ENCODE measurements around the gene CRACR2A. TPM values are rescaled to one million over a fixed set of nuclear protein-coding genes. Genes with fewer than 3 reads are reported as not detected.
A peak's percentile ranks its signal among the peaks of the same experiment; 100 is the strongest.

The CRACR2A gene
- total RNA-seq, 2 donors from 2014 or later, result 52.8 to 54.8 TPM

DNA sequence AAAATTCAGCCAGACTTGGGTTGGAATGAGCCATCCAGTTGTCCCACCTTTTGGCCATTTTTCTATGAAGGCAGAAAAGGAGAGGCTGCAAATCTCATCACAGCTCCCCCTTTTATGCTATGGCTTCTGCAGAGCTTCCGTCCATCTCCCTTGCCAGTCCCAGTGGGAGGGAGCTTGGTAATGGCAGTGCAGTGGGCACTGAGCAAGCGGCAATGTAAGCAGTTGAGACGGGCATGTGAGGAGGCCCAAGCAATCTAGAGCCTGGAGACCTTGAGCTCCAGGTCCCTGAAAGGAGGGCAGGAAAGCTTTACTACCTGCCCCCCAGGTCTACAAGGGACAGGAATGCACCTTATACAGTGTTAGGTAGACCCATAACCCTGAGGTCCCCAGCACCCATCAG is 73.1 kb downstream of the CRACR2A start:
- H3K36me3 Mint-ChIP-seq (ENCODE audit: low read depth), result peaks cover 17% of the 10 kb centered on the region
- H3K27ac Mint-ChIP-seq, result no peak overlapping the region
- H3K4me3 Mint-ChIP-seq, result no peak overlapping the region
- DNase-seq, result no peak
- ATAC-seq, result no peak
- H3K4me1 Mint-ChIP-seq, result peaks cover 15% of the 10 kb centered on the region
- H3K9me3 ChIP-seq (ENCODE audit: control insufficient read depth, low read length, poor library complexity, severe bottlenecking), result no peaks in the 10 kb centered on the region
- H3K27me3 Mint-ChIP-seq, result no peaks in the 10 kb centered on the region

GRCh38 chr12:3677609-3678008 is 75.3 kb downstream of the CRACR2A start:
- no peak for ATAC-seq
- H3K9me3 ChIP-seq (ENCODE audit: control insufficient read depth, low read length, poor library complexity, severe bottlenecking), result no peaks in the 10 kb centered on the region
- H3K4me3 Mint-ChIP-seq, result peak overlapping the region; percentile 31
- peak overlapping the region; percentile 83 for H3K27ac Mint-ChIP-seq
- no peaks in the 10 kb centered on the region for H3K27me3 Mint-ChIP-seq
- no peak for DNase-seq
- H3K36me3 Mint-ChIP-seq (ENCODE audit: low read depth), result peaks cover 18% of the 10 kb centered on the region
- H3K4me1 Mint-ChIP-seq, result peaks cover 15% of the 10 kb centered on the region

- Mint-ChIP-seq H3K27ac (peak overlapping the region; percentile 45), H3K27me3 (no peaks in the 10 kb centered on the region), H3K36me3 (ENCODE audit: low read depth) (peaks cover 15% of the 10 kb centered on the region), H3K4me1 (peaks cover 9% of the 10 kb centered on the region), H3K4me3 (no peak overlapping the region)
- DNase-seq (no peak), ATAC-seq (no peak)
- no peaks in the 10 kb centered on the region for H3K9me3 ChIP-seq (ENCODE audit: control insufficient read depth, low read length, poor library complexity, severe bottlenecking)
Measured at GRCh38 chr12:3673981-3674708, 78.8 kb downstream of the CRACR2A start.

DNA sequence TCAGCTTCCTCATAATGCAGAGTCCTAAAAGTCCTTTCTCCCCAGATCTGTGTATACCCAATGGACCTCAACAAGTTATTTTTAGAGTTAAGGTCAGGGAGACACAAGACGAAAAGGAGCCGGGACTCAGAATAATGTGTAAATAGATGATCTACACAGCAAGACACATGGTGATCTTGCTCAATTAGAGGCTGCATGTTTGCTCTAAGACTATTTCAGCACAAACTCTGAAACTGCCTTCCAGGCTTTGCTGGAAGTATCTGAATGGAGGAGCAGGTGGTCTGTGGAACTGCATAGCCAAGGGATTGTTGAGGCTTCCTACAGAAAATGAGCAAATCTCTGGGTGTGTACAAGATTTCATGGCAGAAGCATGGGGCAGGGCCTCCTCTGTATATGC is 80.8 kb downstream of the CRACR2A start:
- no peaks in the 10 kb centered on the region for H3K9me3 ChIP-seq (ENCODE audit: control insufficient read depth, low read length, poor library complexity, severe bottlenecking)
- Mint-ChIP-seq H3K4me1 (peaks cover 6% of the 10 kb centered on the region), H3K27ac (no peak overlapping the region), H3K36me3 (ENCODE audit: low read depth) (peaks cover 8% of the 10 kb centered on the region), H3K4me3 (no peak overlapping the region), H3K27me3 (no peaks in the 10 kb centered on the region)
- no peak for ATAC-seq
- no peak for DNase-seq

DNA sequence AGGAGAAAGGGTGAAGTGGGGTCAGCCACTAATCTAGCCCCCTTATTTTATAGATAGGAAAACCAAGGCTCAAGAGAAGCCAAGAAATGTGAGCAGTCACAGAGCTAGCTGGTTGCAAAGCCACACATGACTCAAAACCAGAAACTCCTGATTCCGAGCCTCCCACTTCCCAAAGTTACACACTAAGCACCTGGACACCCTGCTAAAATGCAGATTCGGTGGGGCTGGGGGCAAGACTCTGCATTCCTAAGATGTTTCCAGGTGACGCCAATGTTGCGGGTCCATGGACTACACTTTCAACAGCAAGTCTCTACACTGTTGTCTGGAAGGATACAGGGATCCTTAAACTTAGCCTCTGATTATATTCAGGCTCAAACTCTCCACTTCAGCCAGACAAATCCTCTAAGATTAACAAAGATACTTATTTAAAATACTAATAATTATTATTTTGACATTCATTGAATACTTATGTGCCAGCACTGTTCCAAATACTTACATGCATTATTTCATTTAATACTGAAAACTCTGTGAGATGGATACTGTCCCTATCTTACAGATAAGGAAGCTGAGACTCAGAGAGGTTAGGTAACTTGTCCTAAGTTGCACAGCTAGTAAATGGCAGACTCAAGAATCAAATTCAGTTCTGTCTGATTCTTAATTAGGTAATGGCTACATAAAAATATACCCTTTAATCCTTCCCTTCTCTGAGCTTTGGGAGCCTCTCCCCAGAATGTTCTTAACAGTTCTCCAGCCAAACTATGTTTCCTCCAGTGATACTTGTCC is 81.4 kb downstream of the CRACR2A start:
- Mint-ChIP-seq H3K4me1 (peaks cover 8% of the 10 kb centered on the region), H3K4me3 (no peak overlapping the region), H3K27ac (no peak overlapping the region), H3K36me3 (ENCODE audit: low read depth) (peaks cover 8% of the 10 kb centered on the region), H3K27me3 (no peaks in the 10 kb centered on the region)
- no peak for DNase-seq
- ATAC-seq, result no peak
- H3K9me3 ChIP-seq (ENCODE audit: control insufficient read depth, low read length, poor library complexity, severe bottlenecking), result no peaks in the 10 kb centered on the region

- no peak for ATAC-seq
Measured at GRCh38 chr12:3670083-3670620, 82.8 kb downstream of the CRACR2A start.

GRCh38 chr12:3669594-3669993 is 83.3 kb downstream of the CRACR2A start:
- Mint-ChIP-seq H3K27me3 (no peaks in the 10 kb centered on the region), H3K4me1 (peaks cover 7% of the 10 kb centered on the region), H3K36me3 (ENCODE audit: low read depth) (peaks cover 7% of the 10 kb centered on the region), H3K4me3 (no peak overlapping the region), H3K27ac (no peak overlapping the region)
- no peaks in the 10 kb centered on the region for H3K9me3 ChIP-seq (ENCODE audit: control insufficient read depth, low read length, poor library complexity, severe bottlenecking)
- DNase-seq, result no peak
- no peak for ATAC-seq

More at GRCh38 chr12:3670083-3670620, 82.8 kb downstream of the CRACR2A start:
- peaks cover 7% of the 10 kb centered on the region for H3K36me3 Mint-ChIP-seq (ENCODE audit: low read depth)
- no peaks in the 10 kb centered on the region for H3K27me3 Mint-ChIP-seq
- DNase-seq, result no peak
- H3K4me1 Mint-ChIP-seq, result peaks cover 7% of the 10 kb centered on the region
- no peak overlapping the region for H3K4me3 Mint-ChIP-seq
- H3K9me3 ChIP-seq (ENCODE audit: control insufficient read depth, low read length, poor library complexity, severe bottlenecking), result no peaks in the 10 kb centered on the region
- H3K27ac Mint-ChIP-seq, result no peak overlapping the region

DNA sequence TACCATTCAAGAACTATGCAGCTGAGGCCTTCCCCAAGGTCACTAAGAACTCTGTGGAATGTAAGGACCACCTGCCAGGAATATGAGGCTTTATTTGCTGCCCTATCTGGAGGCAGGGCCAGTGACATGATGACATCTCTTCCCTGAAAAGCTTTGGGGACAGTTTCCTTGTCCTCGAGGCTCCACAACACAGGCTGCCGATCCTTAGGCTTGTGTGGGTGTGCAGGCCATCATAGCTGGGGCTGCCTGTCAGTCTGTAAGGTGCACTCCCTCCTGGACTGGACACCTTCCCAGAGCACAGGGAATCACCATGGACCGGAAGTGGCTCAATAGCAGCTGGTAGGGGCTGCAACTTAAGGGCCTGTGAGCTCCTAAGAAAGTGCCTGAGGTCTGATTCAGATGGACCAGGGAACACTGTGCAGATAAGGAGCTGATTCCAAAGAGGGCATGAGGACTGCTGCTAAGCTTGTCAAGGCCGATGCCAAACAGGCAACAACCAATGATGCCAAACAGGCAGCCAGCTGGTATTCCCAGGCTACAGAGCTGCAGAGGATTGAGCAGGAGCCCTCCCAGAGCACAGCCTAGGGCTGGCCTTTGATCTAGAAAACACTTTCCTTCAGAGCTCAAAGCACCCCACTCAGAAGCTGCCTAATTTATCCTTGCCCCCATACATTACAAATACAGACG is 84.3 kb downstream of the CRACR2A start:
- H3K4me1 Mint-ChIP-seq, result peaks cover 5% of the 10 kb centered on the region
- no peaks in the 10 kb centered on the region for H3K9me3 ChIP-seq (ENCODE audit: control insufficient read depth, low read length, poor library complexity, severe bottlenecking)
- DNase-seq (no peak), ATAC-seq (no peak)
- peaks cover 4% of the 10 kb centered on the region for H3K36me3 Mint-ChIP-seq (ENCODE audit: low read depth)
- no peaks in the 10 kb centered on the region for H3K27me3 Mint-ChIP-seq
- no peak overlapping the region for H3K27ac Mint-ChIP-seq
- no peak overlapping the region for H3K4me3 Mint-ChIP-seq

- H3K4me1 Mint-ChIP-seq, result peaks cover 5% of the 10 kb centered on the region
- H3K36me3 Mint-ChIP-seq (ENCODE audit: low read depth), result peaks cover 4% of the 10 kb centered on the region
- H3K9me3 ChIP-seq (ENCODE audit: control insufficient read depth, low read length, poor library complexity, severe bottlenecking), result no peaks in the 10 kb centered on the region
- no peak overlapping the region for H3K27ac Mint-ChIP-seq
- DNase-seq, result no peak
- H3K27me3 Mint-ChIP-seq, result no peaks in the 10 kb centered on the region
- no peak overlapping the region for H3K4me3 Mint-ChIP-seq
- no peak for ATAC-seq
Measured at GRCh38 chr12:3667485-3667884, 85.4 kb downstream of the CRACR2A start.

- no peaks in the 10 kb centered on the region for H3K9me3 ChIP-seq (ENCODE audit: control insufficient read depth, low read length, poor library complexity, severe bottlenecking)
- no peak for ATAC-seq
- Mint-ChIP-seq H3K4me1 (peaks cover 5% of the 10 kb centered on the region), H3K27me3 (no peaks in the 10 kb centered on the region), H3K4me3 (no peak overlapping the region), H3K27ac (peak overlapping the region; percentile 43), H3K36me3 (ENCODE audit: low read depth) (peaks cover 4% of the 10 kb centered on the region)
- DNase-seq, result no peak
Measured at GRCh38 chr12:3666441-3666840, 86.5 kb downstream of the CRACR2A start.

- Mint-ChIP-seq H3K4me3 (no peak overlapping the region), H3K27me3 (no peaks in the 10 kb centered on the region), H3K4me1 (peaks cover 14% of the 10 kb centered on the region), H3K27ac (no peak overlapping the region), H3K36me3 (ENCODE audit: low read depth) (peaks cover 17% of the 10 kb centered on the region)
- no peak for ATAC-seq
- H3K9me3 ChIP-seq (ENCODE audit: control insufficient read depth, low read length, poor library complexity, severe bottlenecking), result no peaks in the 10 kb centered on the region
- no peak for DNase-seq
Measured at GRCh38 chr12:3662521-3662921, 90.4 kb downstream of the CRACR2A start.

DNA sequence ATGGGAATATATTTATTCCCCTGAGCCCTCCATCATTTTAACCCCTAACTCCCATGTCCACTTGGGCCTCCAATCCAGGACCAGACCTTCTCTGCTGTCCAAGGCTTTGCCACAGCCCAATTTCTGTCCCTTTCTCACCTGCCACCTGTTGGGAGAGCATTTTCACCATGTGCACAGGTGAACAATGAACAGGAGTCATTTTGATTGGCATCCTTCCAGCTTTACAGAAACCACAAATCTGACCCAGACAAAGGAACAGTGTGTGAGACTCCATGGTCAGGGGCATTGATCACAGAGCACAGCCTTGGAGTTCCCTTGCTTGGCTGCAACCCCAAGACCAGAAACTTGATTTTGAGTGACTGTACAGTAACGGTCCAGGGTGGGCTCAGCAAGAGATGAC is 91.9 kb downstream of the CRACR2A start:
- Mint-ChIP-seq H3K36me3 (ENCODE audit: low read depth) (peaks cover 17% of the 10 kb centered on the region), H3K27me3 (no peaks in the 10 kb centered on the region), H3K4me1 (peaks cover 10% of the 10 kb centered on the region), H3K4me3 (no peak overlapping the region), H3K27ac (peak overlapping the region; percentile 85)
- no peaks in the 10 kb centered on the region for H3K9me3 ChIP-seq (ENCODE audit: control insufficient read depth, low read length, poor library complexity, severe bottlenecking)
- DNase-seq, result no peak
- ATAC-seq, result no peak
